Daoy (cell line): Measurements from ENCODE around the gene HLA-DOA. TPM values are rescaled to one million over a fixed set of nuclear protein-coding genes. Genes with fewer than 3 reads are reported as not detected.

Source experiments
- DNase-seq: peaks from one replicate; pipeline ENCODE4 v3.0.0-alpha.2; 2015; ENCODE audit warnings: low read depth
- total RNA-seq: library from RNA; depleted of rRNA; stranded (reverse); fragments of >200 nt; shearing (Covaris generic); gene quantifications from 2 replicates; pipeline ENCODE4 v1.2.3, GENCODE V29; 2014; rRNA removed

HLA-DOA gene
- total RNA-seq, 1 experiment from 2014 or later: 1.9 TPM

- peak; percentile 72 for DNase-seq
Measured at GRCh38 chr6:32967151-32968091, 42.0 kb downstream of the HLA-DOA start.

GRCh38 chr6:32964776-32965175 is 44.6 kb downstream of the HLA-DOA start:
- no peak for DNase-seq

GRCh38 chr6:32963866-32964265 is 45.5 kb downstream of the HLA-DOA start:
- DNase-seq: no peak

- DNase-seq: no peak
Measured at GRCh38 chr6:32962213-32962826, 47.1 kb downstream of the HLA-DOA start.

GRCh38 chr6:32960563-32960962 is 48.8 kb downstream of the HLA-DOA start:
- no peak for DNase-seq

- DNase-seq: no peak
Measured at GRCh38 chr6:32956176-32956575, 53.2 kb downstream of the HLA-DOA start.

- DNase-seq: no peak
Measured at GRCh38 chr6:32954986-32955802, 54.2 kb downstream of the HLA-DOA start.

GRCh38 chr6:32954267-32954666 is 55.1 kb downstream of the HLA-DOA start:
- no peak for DNase-seq

Other genes starting within 250 kb of the HLA-DOA start
- gene HLA-DQB2, start 246.1 kb downstream of the HLA-DOA start, total RNA-seq: not detected in 2 replicates
- 0.63 TPM in 1 of 2 replicates, not detected in the other for gene HLA-DOB, start 192.6 kb downstream of the HLA-DOA start, total RNA-seq
- gene TAP2, start 170.9 kb downstream of the HLA-DOA start, total RNA-seq: 41.9 and 183 TPM in 2 replicates
- 108 and 133 TPM in 2 replicates for gene PSMB8, start 165.5 kb downstream of the HLA-DOA start, total RNA-seq
- gene TAP1, start 155.9 kb downstream of the HLA-DOA start, total RNA-seq: 74.7 and 78.8 TPM in 2 replicates
- 76.5 and 99.3 TPM in 2 replicates for gene PSMB9, start 155.4 kb downstream of the HLA-DOA start, total RNA-seq
- gene HLA-DMB, start 68.6 kb downstream of the HLA-DOA start, total RNA-seq: 0.23 and 3.2 TPM in 2 replicates
- 0.11 and 1.8 TPM in 2 replicates for gene HLA-DMA, start 56.5 kb downstream of the HLA-DOA start, total RNA-seq
- gene BRD2, start 41.0 kb downstream of the HLA-DOA start, total RNA-seq: 108 and 128 TPM in 2 replicates
- gene HLA-DPA1, start 64.1 kb upstream of the HLA-DOA start, total RNA-seq: 4.2 and 13.8 TPM in 2 replicates
- gene HLA-DPB1, start 66.4 kb upstream of the HLA-DOA start, total RNA-seq: 25.4 and 34.6 TPM in 2 replicates
- 1.6 and 5.5 TPM in 2 replicates for gene COL11A2, start 182.9 kb upstream of the HLA-DOA start, total RNA-seq
- gene RXRB, start 191.1 kb upstream of the HLA-DOA start, total RNA-seq: 21.4 and 27.3 TPM in 2 replicates
- gene SLC39A7, start 191.3 kb upstream of the HLA-DOA start, total RNA-seq: 104 and 121 TPM in 2 replicates
- gene HSD17B8, start 195.1 kb upstream of the HLA-DOA start, total RNA-seq: 3.3 and 8.2 TPM in 2 replicates
- 43.4 and 44.9 TPM in 2 replicates for gene RING1, start 198.9 kb upstream of the HLA-DOA start, total RNA-seq